SH-SY5Y (cell line): ENCODE results near the gene C1QL2.

Source experiments
- GATA2 ChIP-seq: IDR thresholded peaks from 2 replicates; pipeline ENCODE4 v1.6.1; 2011; ENCODE audit warnings: mild to moderate bottlenecking, low read depth, low read length
- GATA3 ChIP-seq: IDR thresholded peaks from 2 replicates; pipeline ENCODE4 v1.6.1; 2011; ENCODE audit warnings: low read depth, mild to moderate bottlenecking, low read length, moderate library complexity

GRCh38 chr2:119136872-119137271 lies 21.7 kb downstream of the C1QL2 start:
- TF ChIP-seq GATA3 (no peak), GATA2 (no peak)
